ENCODE results near the gene NPC1L1. TPM values are rescaled to one million over a fixed set of nuclear protein-coding genes. Genes with fewer than 3 reads are reported as not detected.
A peak's percentile ranks its signal among the peaks of the same experiment; 100 is the strongest.

Gene NPC1L1
- total RNA-seq, 4 donors from 2014 or later, result 0.04 to 0.07 TPM; not detected in 2

DNA sequence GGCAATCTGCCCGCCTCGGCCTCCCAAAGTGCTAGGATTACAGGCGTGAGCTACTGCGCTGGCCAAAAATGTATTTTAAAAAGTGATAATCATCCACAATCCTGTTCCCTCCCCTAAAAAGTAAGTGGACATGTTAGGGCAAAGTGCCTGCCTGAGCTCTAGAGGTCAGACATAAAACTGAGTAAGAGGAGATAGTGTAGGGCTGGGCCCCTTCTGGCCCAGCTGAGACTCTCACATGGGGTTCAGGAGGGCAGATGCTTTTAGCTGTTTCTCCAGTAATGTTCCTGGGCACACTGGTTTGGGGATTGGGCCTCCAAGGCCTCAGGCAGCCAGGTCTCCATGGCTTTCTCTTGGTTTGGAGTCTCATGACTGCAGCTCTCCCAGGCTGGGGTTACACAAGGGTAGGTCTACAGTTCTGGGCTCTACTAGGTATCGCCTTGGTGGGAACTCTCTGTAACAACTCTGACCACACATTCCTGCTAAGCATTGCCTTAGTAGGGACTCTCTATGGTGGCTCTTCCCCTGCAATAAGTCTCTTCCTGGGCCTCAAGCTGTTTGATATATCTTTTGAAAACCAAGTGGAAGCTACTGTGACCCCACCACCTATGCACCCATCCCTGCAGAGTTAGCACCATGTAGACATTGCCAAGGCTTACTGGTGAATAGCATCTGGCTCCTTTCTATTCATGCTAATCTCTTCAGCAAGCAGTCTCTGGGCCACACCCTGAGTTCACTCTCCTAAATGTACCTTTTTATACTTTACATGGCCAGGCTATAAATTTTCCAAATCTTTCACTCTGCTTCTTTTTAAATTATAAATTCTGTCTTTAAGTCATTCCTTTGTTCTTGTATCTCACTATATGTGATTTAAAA lies 43.7 kb downstream of the NPC1L1 start:
- TF ChIP-seq POLR2A (IDR thresholded peaks at IDR 0.05), result no peak
- TF ChIP-seq, protein P1, sequence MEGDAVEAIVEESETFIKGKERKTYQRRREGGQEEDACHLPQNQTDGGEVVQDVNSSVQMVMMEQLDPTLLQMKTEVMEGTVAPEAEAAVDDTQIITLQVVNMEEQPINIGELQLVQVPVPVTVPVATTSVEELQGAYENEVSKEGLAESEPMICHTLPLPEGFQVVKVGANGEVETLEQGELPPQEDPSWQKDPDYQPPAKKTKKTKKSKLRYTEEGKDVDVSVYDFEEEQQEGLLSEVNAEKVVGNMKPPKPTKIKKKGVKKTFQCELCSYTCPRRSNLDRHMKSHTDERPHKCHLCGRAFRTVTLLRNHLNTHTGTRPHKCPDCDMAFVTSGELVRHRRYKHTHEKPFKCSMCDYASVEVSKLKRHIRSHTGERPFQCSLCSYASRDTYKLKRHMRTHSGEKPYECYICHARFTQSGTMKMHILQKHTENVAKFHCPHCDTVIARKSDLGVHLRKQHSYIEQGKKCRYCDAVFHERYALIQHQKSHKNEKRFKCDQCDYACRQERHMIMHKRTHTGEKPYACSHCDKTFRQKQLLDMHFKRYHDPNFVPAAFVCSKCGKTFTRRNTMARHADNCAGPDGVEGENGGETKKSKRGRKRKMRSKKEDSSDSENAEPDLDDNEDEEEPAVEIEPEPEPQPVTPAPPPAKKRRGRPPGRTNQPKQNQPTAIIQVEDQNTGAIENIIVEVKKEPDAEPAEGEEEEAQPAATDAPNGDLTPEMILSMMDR (IDR thresholded peaks at IDR 0.05 in 4 of 5, conservative IDR thresholded peaks at IDR 0.05 in 1 of 5), result no peak
- DNase-seq (no peak), ATAC-seq (no peak)
- in situ Hi-C loops (cut with MboI; ENCODE audit: low sequenced_read_pairs in 4 of 4), result loop anchor here in 2 of 4 donors (25.0 kb wide), 2 partner anchors 260 to 285 kb away; partner anchors contain the start of gene YKT6 (in 1 of the 2)
- H3K27ac ChIP-seq, result peak overlapping the region; percentile 80 to 87 (median 81)
- no peaks in the 10 kb centered on the region for H3K9me3 ChIP-seq
- H3K36me3 ChIP-seq, result no peaks in the 10 kb centered on the region
- no peaks in the 10 kb centered on the region for H3K27me3 ChIP-seq
- H3K4me1 ChIP-seq, result peaks cover 15 to 18% of the 10 kb centered on the region in 2 donors
- intact Hi-C loops (cut with DNase I; ENCODE audit: low total_unique reads), result loop anchor here (5.0 to 10.0 kb wide), 3 partner anchors 373 to 623 kb away; partner anchors contain the start of genes POLD2 and PURB
- H3K4me3 ChIP-seq, result no peak overlapping the region

DNA sequence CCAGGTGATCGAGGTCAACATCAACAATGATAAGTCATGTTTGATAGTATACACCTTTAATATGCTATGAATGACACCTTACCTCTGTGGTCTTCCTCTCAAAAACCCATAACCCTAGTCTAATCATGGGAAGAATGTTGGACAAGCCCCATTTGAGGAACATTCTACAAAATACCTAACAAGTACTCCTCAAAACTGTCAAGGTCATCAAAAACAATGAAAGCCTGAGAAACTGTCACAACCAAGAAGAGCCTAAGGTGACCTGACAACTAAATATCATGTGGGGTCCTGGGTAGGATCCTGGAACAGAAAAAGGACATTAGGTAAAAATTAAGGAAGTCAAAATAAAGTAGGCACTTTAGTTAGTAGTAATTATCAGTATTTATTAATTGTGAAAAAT lies 44.7 kb downstream of the NPC1L1 start:
- intact Hi-C loops (cut with DNase I; ENCODE audit: low total_unique reads) (loop anchor here (5.0 to 10.0 kb wide), 3 partner anchors 372 to 622 kb away; partner anchors contain the start of genes POLD2 and PURB), in situ Hi-C loops (cut with MboI; ENCODE audit: low sequenced_read_pairs in 4 of 4) (loop anchor here in 2 of 4 donors (25.0 kb wide), 2 partner anchors 259 to 284 kb away; partner anchors contain the start of gene YKT6 (in 1 of the 2))
- DNase-seq, result no peak
- no peak for ATAC-seq
- H3K4me1 ChIP-seq, result peaks cover 15 to 18% of the 10 kb centered on the region in 2 donors
- no peaks in the 10 kb centered on the region for H3K27me3 ChIP-seq
- no peaks in the 10 kb centered on the region for H3K36me3 ChIP-seq
- no peak overlapping the region for H3K4me3 ChIP-seq
- H3K27ac ChIP-seq, result no peak overlapping the region
- TF ChIP-seq, protein P1 (IDR thresholded peaks at IDR 0.05 in 4 of 5, conservative IDR thresholded peaks at IDR 0.05 in 1 of 5), result no peak
- no peak for TF ChIP-seq POLR2A (IDR thresholded peaks at IDR 0.05)
- H3K9me3 ChIP-seq, result no peaks in the 10 kb centered on the region

DNA sequence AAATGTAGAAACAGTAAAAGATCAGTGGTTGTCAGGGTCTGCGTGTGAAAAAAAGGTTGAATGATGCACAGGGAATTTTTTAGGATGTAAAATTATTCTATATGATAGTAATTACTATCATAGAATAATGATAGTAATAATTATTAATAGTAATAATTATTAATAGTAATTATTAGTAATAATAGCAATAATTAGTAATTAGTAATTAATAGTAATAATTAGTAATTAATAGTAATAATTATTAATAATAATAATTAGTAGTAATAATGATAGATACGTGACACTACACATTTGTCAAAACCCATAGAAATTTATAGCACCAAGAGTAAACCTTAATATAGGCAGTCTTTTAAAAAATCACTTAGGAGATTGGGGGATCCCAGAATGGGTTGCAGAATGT lies 46.2 kb downstream of the NPC1L1 start:
- no peak overlapping the region for H3K4me3 ChIP-seq
- H3K27me3 ChIP-seq, result no peaks in the 10 kb centered on the region
- in situ Hi-C loops (cut with MboI; ENCODE audit: low sequenced_read_pairs in 4 of 4), result loop anchor here in 2 of 4 donors (25.0 kb wide), 2 partner anchors 258 to 283 kb away; partner anchors contain the start of gene YKT6 (in 1 of the 2)
- H3K36me3 ChIP-seq, result no peaks in the 10 kb centered on the region
- TF ChIP-seq POLR2A (IDR thresholded peaks at IDR 0.05), result no peak
- TF ChIP-seq, protein P1 (IDR thresholded peaks at IDR 0.05 in 4 of 5, conservative IDR thresholded peaks at IDR 0.05 in 1 of 5), result no peak
- ATAC-seq (no peak), DNase-seq (no peak)
- intact Hi-C loops (cut with DNase I; ENCODE audit: low total_unique reads), result loop anchor here (5.0 to 10.0 kb wide), 5 partner anchors 173 to 620 kb away; partner anchors contain the start of genes H2AZ2, POLD2 and PURB
- no peaks in the 10 kb centered on the region for H3K9me3 ChIP-seq
- H3K4me1 ChIP-seq, result peaks cover 15 to 18% of the 10 kb centered on the region in 2 donors
- H3K27ac ChIP-seq, result no peak overlapping the region

DNA sequence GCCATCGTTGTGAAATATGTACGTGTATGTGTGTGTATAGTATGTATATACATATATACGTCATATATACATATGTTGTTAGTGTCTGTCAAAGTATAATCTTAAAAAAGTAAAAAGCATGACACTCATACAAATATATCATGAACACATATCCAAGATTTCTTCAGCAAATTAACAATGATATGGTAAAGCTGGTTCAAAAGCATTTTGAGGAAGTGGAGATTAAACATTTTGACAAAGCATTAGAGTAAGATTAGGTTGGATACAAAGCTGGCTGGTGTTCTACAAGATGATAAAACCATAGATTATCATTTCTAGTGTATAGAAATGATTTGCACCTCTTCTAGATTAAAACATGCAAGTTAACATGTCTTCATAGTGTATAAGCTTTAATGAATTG lies 49.9 kb downstream of the NPC1L1 start:
- no peaks in the 10 kb centered on the region for H3K9me3 ChIP-seq
- TF ChIP-seq, protein P1 (IDR thresholded peaks at IDR 0.05 in 4 of 5, conservative IDR thresholded peaks at IDR 0.05 in 1 of 5), result no peak
- TF ChIP-seq POLR2A (IDR thresholded peaks at IDR 0.05), result no peak
- peak overlapping the region; percentile 76 to 96 (median 88) for H3K4me3 ChIP-seq
- peak overlapping the region; percentile 90 to 99 (median 96) for H3K27ac ChIP-seq
- no peaks in the 10 kb centered on the region for H3K27me3 ChIP-seq
- in situ Hi-C loops (cut with MboI; ENCODE audit: low sequenced_read_pairs in 4 of 4) (loop anchor here in 2 of 4 donors (25.0 kb wide), 2 partner anchors 254 to 279 kb away; partner anchors contain the start of gene YKT6 (in 1 of the 2)), intact Hi-C loops (cut with DNase I; ENCODE audit: low total_unique reads) (loop anchor here (2.0 to 10.0 kb wide), 5 partner anchors 84 to 616 kb away; partner anchors contain the start of genes H2AZ2 and POLD2)
- H3K36me3 ChIP-seq, result no peaks in the 10 kb centered on the region
- ATAC-seq (no peak), DNase-seq (no peak)
- peaks cover 32 to 33% of the 10 kb centered on the region in 2 donors for H3K4me1 ChIP-seq
